ENCODE results near the gene HTR4.
"Not testable (repeated sequence)": the region's sequence is repeated elsewhere in the genome, so short reads cannot be mapped to it uniquely, and the experiment has no call there.

HTR4 gene

DNA sequence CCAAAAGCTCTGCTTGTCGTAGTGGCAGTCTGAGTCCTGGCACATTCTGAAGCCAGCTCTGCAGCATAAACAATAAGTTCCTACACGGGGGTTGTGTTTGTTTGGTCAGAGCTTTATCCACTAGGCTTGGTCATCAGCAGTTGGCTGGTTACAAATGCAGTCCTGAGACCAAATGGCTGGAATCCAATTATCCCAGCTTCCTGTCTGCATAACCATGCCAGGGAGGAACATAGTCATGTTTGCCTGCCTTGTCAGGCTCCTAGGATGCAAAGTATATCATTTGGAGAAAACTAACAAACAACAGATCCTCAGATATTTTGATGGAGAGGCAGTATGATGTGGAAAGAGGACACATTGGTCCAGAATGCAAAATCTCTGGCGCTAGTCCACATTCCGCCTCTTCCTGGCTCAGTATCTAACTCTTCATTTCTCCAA lies 184.8 kb downstream of the HTR4 start:
- DNase-seq: peak; percentile 62

DNA sequence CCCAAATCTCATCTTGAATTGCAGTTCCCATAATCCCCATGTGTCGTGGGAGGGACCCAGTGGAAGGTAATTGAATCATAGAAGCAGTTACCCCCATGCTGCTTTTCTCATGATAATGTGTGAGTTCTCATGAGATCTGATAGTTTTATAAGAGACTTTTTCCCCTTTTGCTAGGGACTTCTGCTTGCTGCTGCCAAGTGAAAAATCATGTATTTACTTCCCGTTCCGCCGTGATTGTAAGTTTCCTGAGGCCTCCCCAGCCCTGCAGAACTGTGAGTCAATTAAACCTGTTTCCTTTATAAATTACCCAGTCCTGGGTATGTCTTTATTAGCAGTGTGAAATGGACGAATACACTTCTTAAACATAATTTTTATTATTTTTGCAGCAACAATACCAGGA lies 185.6 kb downstream of the HTR4 start:
- DNase-seq: not testable (repeated sequence)

DNA sequence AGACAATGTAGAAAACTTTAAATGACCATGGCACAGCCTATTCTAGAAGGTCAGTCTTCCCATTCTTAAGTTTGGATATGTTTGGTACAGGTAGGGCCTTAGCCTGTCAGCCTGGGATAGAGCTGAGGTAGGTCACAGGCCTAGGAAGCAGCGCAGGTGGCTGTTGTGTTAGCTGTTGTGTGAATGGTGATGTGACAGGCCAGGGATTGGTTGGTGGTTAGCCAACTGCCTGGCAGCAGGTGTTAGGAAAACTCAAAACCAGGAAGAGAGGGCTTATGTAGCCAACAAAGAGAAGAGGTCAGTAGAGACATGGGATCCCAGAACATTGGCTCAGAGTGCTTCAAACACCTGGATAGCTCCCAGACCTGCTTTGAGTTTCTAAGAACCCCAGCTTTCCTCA lies 186.4 kb downstream of the HTR4 start:
- DNase-seq: no peak

DNA sequence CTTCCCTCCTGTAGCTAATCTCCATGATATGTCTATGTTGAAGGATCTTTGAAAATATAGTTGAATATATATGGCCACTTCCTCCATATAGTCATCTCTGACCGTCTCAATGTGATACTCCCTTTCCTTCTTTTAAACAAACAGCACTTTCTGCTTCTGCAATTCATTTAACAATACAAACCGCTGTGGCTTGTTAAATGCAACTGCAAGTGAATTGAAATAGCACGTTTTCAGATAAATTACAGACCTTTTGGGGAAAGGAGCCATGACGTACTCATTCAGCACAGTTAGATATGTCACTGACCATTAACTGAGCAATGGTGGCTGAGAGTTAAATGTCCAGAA lies 188.1 kb downstream of the HTR4 start:
- no peak for DNase-seq

DNA sequence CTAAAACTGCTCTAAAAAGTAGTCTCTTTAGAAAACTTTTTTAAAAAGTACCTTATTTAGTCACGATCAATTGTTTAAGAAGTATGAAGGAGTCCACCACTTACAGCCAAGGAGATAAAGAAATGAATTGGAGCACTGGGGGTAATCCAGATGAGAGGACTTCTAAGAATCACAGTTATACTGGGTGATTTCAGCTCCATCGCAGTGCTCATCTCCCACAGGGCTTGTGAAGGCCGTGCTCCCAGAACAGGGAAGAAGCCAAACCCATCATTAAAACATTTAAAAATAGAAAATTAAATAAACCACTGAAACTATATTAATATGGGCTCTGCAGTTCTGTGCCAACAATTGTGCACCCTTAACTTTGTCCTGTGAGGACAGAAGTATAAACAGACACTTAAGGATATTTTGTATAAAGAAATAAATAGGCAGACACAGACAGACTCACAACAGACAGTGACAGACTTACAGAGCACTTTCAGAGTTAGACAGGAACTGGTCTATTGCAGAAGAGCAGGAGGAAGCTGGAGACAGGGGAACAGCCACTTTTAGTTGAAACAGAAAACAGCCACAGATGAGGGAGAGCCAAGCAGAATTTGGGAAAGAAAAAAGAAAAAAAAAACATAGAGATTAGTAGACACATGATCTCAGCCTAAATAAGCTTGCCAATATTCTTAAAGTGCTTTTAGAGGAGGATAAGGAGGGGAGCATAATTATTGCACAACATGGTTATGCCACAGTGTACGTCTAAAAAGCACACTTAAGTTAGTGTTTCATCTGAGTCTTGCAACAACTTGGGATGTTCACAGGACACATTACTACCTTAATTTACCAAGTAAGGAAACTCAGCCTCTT lies 188.7 kb downstream of the HTR4 start:
- no peak for DNase-seq

DNA sequence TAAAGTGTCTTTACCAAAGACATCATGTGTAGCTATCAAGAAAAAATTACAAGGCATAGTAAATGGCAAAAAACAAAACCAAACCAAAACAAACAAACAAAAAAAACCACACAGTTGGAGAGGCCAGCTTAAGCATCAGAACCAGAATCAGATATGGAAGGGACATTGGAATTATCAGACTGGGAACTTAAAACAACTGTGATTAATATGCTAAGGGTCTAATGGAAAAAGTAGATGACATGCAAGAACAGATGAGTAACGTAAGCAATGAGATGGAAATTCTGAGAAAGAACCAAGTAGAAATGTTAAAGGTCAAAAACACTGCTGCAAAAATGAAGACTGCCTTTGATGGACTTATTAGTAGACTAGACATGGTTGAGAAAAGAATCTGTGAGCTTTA lies 194.7 kb downstream of the HTR4 start:
- DNase-seq: no peak

DNA sequence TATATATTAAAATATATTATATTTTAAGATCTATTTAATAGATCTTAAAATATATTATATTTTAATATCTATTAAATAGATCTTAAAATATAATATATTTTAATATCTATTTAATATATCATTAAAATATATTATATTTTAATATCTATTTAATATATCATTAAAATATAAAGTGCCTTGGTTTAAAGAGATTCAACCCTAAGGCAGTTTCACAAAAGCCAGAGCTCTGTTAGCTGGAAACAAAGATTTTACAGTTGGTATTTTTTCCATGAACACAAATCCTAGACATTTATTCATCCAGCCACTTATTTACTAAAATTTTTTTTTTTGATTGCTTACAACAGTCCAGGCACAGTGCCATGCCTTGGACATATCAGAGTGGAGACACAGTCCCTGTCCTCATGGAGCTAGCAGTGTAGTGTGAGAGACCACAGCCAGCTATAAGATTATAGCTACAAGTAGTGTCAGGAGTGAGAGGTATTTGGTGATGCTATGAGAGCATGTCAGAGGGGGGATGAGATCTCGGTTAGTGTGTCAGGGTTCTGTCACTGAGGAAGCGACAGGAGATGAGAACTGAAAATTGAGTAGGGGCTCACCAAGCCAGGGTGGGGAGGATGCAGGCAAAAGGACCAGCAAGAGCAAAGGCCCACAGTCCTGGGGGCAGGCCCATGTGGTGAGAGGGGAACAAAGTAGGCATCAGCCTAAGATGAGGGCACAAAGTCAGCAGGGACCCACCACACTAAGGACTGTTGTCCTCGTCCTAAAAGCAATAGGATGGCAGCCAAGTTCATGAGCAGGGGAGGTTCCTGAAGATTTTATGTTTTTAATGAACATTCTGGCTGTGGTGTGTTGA lies 196.1 kb downstream of the HTR4 start:
- DNase-seq: no peak

DNA sequence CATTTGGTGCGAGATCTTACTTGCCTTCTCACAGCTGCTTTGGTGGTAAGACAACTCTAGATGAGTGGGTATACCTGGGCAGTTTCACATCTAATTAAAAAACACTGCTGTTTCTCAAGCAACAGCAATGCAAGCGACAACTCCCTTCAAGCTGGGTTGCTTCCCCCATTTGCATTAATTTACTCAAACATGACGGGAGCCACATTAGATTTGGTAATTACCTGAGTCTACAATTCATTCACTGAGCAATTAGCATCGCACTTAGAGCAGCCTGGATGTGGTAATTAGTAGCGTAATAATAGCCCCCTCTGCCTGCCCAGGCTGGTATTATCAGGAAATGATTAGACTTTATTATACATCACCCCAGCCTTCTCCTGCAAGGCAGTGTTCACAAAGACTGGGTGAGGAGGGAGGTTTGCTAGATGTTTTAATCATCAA lies 197.1 kb downstream of the HTR4 start:
- no peak for DNase-seq

DNA sequence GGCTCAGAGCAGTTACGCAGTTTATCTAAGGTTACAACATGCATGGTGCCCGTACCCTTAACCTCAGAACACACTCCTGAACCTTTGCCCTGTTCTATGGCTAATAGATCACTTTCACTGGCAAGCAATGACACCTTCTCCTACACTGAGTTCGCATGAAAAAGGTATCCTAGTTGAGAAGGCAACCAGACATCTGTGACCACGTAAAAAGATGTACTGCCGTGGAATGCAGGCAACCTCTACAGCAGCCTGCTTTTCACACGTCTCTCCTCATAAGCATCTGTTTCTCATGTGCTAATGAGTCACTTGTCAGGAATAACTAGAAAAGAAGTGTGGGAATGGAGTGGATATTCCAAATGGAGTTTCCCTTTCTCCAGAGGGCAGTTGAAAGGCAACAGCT lies 199.1 kb downstream of the HTR4 start:
- peak; percentile 32 for DNase-seq

DNA sequence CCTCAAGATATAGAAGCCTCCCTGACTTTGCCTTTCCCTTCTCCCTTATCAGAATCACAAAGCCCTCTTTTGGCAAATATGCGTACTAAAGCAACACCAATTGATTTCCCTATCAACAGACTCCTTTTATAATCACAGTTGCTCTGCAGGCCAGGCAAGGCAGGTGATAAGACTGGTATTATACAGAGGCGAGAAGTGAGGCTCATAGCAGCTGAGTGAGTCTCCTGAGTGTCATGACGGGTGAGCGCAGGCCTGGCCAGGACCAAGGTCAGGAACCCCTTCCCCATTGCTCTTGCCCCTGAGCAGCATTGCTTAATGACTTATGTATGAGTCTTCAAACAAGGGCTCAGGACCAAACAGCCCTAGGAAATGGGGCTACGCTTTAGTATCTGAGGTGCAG lies 199.8 kb downstream of the HTR4 start:
- no peak for DNase-seq

DNA sequence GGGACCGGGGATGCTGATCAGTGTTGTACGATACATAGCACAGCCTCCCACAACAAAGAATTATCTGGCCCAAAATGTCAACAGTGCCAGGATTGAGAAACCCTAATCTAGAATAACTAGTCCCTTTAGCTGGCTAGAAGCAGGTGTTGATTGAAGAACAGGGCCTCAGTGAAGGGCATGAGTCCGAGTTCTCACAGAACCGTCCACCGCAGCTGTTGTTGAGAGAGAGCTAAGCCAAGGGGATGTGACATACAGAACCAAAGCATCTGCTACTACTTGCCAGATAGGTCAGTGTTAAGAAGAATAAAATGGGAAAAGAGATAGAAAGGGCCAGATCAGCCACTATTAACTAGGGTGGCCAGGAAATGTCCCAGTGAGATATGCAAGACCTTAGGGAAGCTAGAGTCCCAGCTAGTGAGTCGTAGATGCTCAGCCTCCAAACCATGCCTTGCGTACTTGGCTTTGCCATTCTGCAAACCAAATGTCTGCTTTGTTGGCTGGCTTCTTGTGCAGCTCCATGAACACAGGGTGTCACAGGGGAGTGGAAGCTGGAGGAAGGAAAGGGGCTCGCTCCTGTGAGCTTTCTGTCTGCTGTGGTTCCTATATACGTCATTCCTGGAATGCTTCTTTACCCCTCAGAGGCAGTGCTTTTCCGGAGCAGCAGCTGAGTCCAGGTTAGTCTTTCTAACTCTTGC lies 201.7 kb downstream of the HTR4 start:
- no peak for DNase-seq

DNA sequence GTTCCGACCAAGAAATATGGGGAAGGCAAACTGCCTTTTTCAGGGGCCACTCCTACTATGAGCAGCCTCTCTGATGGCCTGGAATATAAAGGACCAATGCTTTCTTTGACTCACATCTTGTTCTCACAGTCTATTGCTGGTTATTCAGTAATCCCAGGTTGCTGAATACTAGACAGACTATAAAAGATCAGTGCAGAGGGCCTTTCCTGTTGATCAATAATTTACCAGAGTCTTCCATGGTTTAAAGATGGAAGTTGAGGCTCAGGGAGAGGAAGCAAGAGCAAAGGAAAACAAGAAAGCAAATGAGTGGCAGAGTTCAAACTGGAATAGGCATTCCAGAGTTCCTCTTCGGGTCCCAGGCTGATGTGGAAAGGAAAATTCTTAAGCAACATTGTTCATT lies 207.7 kb downstream of the HTR4 start:
- DNase-seq: no peak

DNA sequence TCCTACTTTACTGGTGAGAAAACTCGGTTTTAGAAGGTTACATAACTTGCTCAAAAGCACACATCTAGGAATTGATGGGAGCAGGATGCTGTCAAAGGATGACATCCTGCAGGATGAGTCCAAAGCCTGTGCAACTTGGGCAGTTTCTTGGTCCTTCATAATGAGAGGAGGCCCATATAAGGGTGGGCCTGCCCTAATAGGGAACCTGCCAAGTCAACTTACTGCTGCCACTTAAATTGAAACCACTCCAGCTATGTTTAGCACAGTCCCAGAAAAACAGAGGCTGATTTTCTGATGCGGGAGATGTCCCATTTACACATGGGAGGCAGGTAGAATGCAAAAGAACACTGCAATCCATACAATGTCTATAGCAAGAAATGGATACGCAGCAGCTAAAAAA lies 208.7 kb downstream of the HTR4 start:
- DNase-seq: no peak

DNA sequence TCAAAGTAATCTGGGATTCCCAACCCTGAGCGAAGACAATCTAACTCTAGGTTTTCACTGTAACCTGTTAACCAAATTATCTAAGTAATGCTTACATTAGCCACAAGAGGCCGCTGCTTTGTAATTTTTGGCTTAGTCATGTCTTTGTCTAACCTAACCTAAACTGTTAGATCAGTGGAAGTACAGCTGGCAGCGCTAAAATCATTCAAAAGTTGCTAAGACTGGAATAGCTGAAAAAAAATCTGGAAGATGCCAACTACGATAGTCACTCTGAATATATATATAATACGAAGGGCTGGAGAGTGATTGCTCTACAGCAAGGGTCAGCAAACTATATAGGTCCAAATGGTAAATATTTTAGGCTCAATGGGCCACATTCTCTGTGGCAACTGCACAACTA lies 210.3 kb downstream of the HTR4 start:
- DNase-seq: peak; percentile 65

DNA sequence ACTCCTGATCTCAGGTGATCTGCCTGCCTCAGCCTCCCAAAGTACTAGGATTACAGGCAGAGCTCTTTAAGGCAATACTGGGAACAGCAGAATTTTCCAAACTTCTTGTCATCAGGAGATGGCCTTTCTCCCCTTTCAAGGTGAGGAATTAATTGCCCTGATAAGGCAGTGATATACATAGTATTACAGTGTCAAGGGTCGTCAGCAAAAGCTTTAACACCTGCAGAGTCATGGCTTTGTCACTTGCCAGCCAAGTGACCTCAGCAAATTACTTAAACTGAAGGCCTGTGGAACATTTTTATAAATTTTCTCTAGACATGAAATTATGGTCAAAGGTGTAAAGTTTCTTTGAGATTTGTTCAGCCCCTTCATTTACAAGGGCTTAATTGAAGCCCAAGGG lies 211.1 kb downstream of the HTR4 start:
- DNase-seq: no peak

DNA sequence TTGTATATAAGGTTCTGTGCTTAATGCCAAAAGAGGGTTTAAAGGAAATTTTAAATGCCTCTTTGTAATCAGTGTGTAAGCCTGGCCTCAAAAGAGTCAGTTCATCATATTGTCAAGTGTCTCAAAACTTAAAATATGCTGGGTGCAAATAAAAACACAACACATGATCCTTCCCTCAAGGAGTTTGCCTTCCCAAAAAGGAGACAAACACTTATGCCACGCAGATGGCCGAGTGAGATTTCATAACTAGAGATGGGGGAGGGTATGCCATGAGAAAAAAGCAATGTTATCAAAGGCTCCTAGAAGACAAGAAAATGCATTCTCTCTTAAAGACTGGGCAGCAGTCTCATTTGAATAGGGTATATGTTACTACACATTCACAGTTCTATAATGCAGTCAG lies 215.4 kb downstream of the HTR4 start:
- no peak for DNase-seq

DNA sequence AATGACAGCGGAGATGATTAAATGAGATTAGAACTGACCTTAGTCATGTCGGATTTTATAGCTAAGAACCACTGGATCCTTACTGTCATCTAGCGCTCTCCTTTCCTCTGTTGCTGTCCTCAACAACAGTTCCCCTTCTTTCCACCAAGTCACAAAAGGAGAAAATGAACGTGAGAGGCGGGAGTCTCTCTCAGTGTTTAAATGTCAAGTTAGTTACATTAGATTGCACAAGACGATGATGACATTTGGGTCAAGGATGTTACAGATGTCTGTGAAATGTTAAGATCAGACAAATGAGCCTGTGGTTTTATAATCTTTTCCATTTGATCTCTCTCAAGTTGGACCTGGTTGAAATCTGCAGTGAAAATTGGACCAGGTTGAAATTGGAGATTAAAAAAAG lies 217.1 kb downstream of the HTR4 start:
- DNase-seq: no peak

DNA sequence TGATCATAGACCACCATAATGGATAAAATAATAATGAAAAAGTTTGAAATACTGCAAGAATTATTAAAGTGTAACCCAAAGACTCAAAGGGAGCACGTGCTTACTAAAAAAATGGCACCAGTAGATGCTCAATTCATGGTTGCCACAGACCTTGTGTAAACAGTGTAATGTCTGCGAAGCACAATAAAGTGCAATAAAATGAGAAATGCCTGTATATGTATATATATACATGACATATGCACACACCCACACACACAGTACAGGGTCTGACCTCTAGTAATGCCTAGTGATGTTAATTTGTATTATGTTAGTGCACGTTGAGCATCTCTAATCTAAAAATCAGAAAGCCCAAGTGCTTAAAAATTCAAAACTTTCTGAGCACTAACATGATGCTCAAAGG lies 218.3 kb downstream of the HTR4 start:
- no peak for DNase-seq

DNA sequence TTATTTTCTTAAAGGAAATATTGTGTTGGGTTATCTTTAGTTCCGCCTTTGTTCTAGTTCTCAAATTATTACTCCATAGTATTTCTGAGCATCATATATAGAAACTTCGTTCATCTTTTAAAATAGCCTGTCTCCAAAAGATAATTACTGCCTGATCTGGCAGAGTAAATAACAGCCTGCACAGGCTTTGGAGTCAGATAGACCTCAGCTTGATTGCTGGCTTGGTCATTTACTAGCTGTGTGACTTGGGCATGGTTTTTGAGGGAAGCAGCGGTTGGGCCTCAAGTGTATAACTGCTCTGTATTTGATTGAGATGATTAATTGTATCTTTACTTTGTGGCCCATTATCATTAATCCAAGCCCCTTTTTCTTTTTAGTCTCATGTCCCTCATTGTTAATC lies 220.5 kb downstream of the HTR4 start:
- no peak for DNase-seq

Data from fibroblast of skin of back (primary cell).